Measurements from ENCODE around the gene LDLRAD4.

Gene LDLRAD4

DNA sequence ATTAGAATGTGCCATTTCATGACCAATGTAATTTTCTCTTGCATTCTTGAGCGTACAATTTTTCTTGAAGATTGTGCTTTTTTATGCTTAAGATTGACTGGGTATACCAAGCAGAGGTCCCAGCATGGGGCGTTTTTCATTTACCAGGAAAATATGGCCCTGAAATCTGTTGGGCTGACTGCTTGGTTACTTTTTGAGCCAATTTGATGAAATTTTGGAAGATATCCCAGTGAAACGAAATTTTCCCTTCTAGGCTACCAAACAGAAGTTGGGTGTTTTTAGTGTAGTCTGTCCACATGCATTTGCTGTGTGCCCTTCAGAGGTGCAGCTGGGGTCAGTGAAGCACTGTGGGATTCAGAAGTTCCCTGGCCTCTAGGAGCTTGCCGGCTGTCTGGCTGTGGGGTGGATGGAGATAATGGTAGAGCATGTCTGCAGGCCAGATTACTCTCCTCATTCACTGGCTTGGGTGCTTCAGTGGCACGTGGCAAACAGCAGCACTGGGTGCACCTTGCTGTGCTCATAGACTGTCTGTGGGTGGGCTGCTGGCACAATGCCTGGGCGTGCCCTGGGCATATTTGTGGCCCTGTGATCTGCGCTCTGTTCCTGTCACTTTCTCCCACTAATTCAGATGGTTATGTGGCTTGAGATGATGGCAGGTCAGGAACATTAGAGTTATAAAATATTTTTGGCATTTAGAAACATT lies 73.3 kb downstream of the LDLRAD4 start:
- H3K4ac ChIP-seq (ENCODE audit: low read length) = no peak overlapping the region
- no peaks in the 10 kb centered on the region for H3K27me3 ChIP-seq (ENCODE audit: control insufficient read depth in 3 of 3, insufficient read depth in 3 of 3, low read depth in 1 of 3, low read length in 3 of 3)
- no CpG with 5 or more reads among the region's 7 CpGs for WGBS, 2 donors (ENCODE audit: extremely low coverage in 2 of 2, insufficient read length in 2 of 2, insufficient replicate concordance in 1 of 2)
- H3K79me1 ChIP-seq (ENCODE audit: low read depth, low read length) = no peaks in the 10 kb centered on the region
- peak overlapping the region; percentile 40 for H2BK5ac ChIP-seq (ENCODE audit: low read length)
- no peak overlapping the region for H3K14ac ChIP-seq (ENCODE audit: low read length)
- peak overlapping the region; percentile 29 for H3K23ac ChIP-seq (ENCODE audit: low read depth, low read length, poor library complexity)
- H2BK15ac ChIP-seq (ENCODE audit: low read length) = no peak overlapping the region
- H3K4me3 ChIP-seq (ENCODE audit: low read length in 2 of 2) = no peak overlapping the region
- H3K9me3 ChIP-seq (replicated peaks in 1 of 2; ENCODE audit: control insufficient read depth in 2 of 2, insufficient read depth in 1 of 2, low read depth in 1 of 2, low read length in 2 of 2) = no peaks in the 10 kb centered on the region
- peak overlapping the region; percentile 34 for H2AK5ac ChIP-seq (ENCODE audit: low read depth, low read length)
- H3K18ac ChIP-seq (ENCODE audit: low read length) = peak overlapping the region; percentile 35
- H3K4me2 ChIP-seq (ENCODE audit: insufficient read depth, low read length, poor library complexity, severe bottlenecking) = no peak overlapping the region
- H3K27ac ChIP-seq (replicated peaks; ENCODE audit: low read length) = no peak overlapping the region
- no peak overlapping the region for H2BK12ac ChIP-seq (ENCODE audit: low read length)
- no peak for DNase-seq (ENCODE audit: low spot score)
- H4K8ac ChIP-seq (ENCODE audit: low read depth, low read length) = no peak overlapping the region
- H2BK120ac ChIP-seq (ENCODE audit: low read depth, low read length) = no peak overlapping the region
- no peak overlapping the region for H2AFZ ChIP-seq (ENCODE audit: low read length)
- no peaks in the 10 kb centered on the region for H3K4me1 ChIP-seq (ENCODE audit: control insufficient read depth in 2 of 2, insufficient read depth in 1 of 2, low read depth in 1 of 2, low read length in 2 of 2)
- no peaks in the 10 kb centered on the region for H3K36me3 ChIP-seq (replicated peaks in 1 of 2; ENCODE audit: control insufficient read depth in 2 of 2, insufficient read depth in 2 of 2, low read length in 2 of 2)
- peak overlapping the region; percentile 51 for H3K9ac ChIP-seq (ENCODE audit: low read depth, low read length, poor library complexity)
- H4K91ac ChIP-seq (ENCODE audit: low read depth, low read length, poor library complexity) = peak overlapping the region; percentile 54

DNA sequence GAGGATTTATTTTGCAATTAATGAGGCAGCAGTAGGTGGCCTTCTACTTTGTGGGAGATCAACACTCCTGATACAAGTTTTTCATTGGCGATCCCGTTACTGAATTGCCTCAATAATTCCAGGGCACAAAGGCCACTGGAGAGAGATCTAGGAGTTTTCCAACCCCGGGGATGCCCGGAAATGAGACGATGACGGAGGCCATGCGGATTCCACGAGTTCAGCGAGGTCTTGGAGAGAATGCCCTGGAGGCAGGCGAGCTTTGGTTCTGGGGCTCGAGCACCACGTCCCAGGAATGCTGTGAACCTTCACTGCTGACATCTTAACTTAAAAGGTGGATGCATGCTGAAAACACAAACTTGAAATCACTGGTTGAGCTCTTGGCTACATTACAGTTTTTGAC lies 74.2 kb downstream of the LDLRAD4 start:
- Histone ChIP-seq H3K27me3 (ENCODE audit: control insufficient read depth in 3 of 3, insufficient read depth in 3 of 3, low read depth in 1 of 3, low read length in 3 of 3) (no peaks in the 10 kb centered on the region), H2BK5ac (ENCODE audit: low read length) (no peak overlapping the region), H3K36me3 (replicated peaks in 1 of 2; ENCODE audit: control insufficient read depth in 2 of 2, insufficient read depth in 2 of 2, low read length in 2 of 2) (no peaks in the 10 kb centered on the region), H3K4me3 (ENCODE audit: low read length in 2 of 2) (no peak overlapping the region), H3K9me3 (replicated peaks in 1 of 2; ENCODE audit: control insufficient read depth in 2 of 2, insufficient read depth in 1 of 2, low read depth in 1 of 2, low read length in 2 of 2) (no peaks in the 10 kb centered on the region), H3K4me1 (ENCODE audit: control insufficient read depth in 2 of 2, insufficient read depth in 1 of 2, low read depth in 1 of 2, low read length in 2 of 2) (no peaks in the 10 kb centered on the region), H3K27ac (replicated peaks; ENCODE audit: low read length) (no peak overlapping the region), H2BK15ac (ENCODE audit: low read length) (no peak overlapping the region), H3K23ac (ENCODE audit: low read depth, low read length, poor library complexity) (no peak overlapping the region), H3K14ac (ENCODE audit: low read length) (no peak overlapping the region), H2BK12ac (ENCODE audit: low read length) (no peak overlapping the region), H3K9ac (ENCODE audit: low read depth, low read length, poor library complexity) (no peak overlapping the region), H4K91ac (ENCODE audit: low read depth, low read length, poor library complexity) (no peak overlapping the region), H2BK120ac (ENCODE audit: low read depth, low read length) (no peak overlapping the region), H3K79me1 (ENCODE audit: low read depth, low read length) (no peaks in the 10 kb centered on the region), H3K4me2 (ENCODE audit: insufficient read depth, low read length, poor library complexity, severe bottlenecking) (no peak overlapping the region), H2AK5ac (ENCODE audit: low read depth, low read length) (no peak overlapping the region), H3K18ac (ENCODE audit: low read length) (no peak overlapping the region), H3K4ac (ENCODE audit: low read length) (no peak overlapping the region), H4K8ac (ENCODE audit: low read depth, low read length) (no peak overlapping the region), H2AFZ (ENCODE audit: low read length) (no peak overlapping the region)
- no peak for DNase-seq (ENCODE audit: low spot score)
- no CpG with 5 or more reads among the region's 12 CpGs for WGBS, 2 donors (ENCODE audit: extremely low coverage in 2 of 2, insufficient read length in 2 of 2, insufficient replicate concordance in 1 of 2)

DNA sequence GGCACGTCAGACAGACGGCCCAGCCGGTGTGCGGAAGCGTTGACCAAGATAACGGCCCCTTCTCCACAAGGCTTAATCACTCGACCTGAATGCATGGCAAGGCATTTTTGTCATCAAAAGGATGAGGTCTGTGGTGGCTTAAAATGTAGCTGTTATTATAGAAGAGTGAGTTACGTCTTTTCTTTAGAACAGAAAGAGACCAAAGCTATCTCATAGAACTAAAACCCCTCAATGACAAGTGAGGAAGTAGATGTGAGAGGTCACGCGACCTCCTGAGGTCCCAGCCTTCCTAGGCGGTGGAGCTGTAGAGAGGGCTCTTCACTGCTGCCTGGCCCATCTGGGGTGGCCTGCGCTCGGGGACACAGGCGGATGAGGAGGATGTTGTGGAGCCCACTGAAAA lies 75.7 kb downstream of the LDLRAD4 start:
- Histone ChIP-seq H4K8ac (ENCODE audit: low read depth, low read length) (no peak overlapping the region), H3K9me3 (replicated peaks in 1 of 2; ENCODE audit: control insufficient read depth in 2 of 2, insufficient read depth in 1 of 2, low read depth in 1 of 2, low read length in 2 of 2) (no peaks in the 10 kb centered on the region), H3K18ac (ENCODE audit: low read length) (no peak overlapping the region), H3K27ac (replicated peaks; ENCODE audit: low read length) (no peak overlapping the region), H3K9ac (ENCODE audit: low read depth, low read length, poor library complexity) (no peak overlapping the region), H3K23ac (ENCODE audit: low read depth, low read length, poor library complexity) (no peak overlapping the region), H2BK5ac (ENCODE audit: low read length) (no peak overlapping the region), H2AK5ac (ENCODE audit: low read depth, low read length) (no peak overlapping the region), H2AFZ (ENCODE audit: low read length) (no peak overlapping the region), H2BK15ac (ENCODE audit: low read length) (no peak overlapping the region), H3K79me1 (ENCODE audit: low read depth, low read length) (no peaks in the 10 kb centered on the region), H3K4me3 (ENCODE audit: low read length in 2 of 2) (no peak overlapping the region), H3K14ac (ENCODE audit: low read length) (peak overlapping the region; percentile 77), H3K4me2 (ENCODE audit: insufficient read depth, low read length, poor library complexity, severe bottlenecking) (no peak overlapping the region), H3K4me1 (ENCODE audit: control insufficient read depth in 2 of 2, insufficient read depth in 1 of 2, low read depth in 1 of 2, low read length in 2 of 2) (no peaks in the 10 kb centered on the region), H3K36me3 (replicated peaks in 1 of 2; ENCODE audit: control insufficient read depth in 2 of 2, insufficient read depth in 2 of 2, low read length in 2 of 2) (no peaks in the 10 kb centered on the region), H3K4ac (ENCODE audit: low read length) (no peak overlapping the region), H4K91ac (ENCODE audit: low read depth, low read length, poor library complexity) (no peak overlapping the region), H2BK120ac (ENCODE audit: low read depth, low read length) (no peak overlapping the region), H2BK12ac (ENCODE audit: low read length) (no peak overlapping the region), H3K27me3 (ENCODE audit: control insufficient read depth in 3 of 3, insufficient read depth in 3 of 3, low read depth in 1 of 3, low read length in 3 of 3) (no peaks in the 10 kb centered on the region)
- no CpG with 5 or more reads among the region's 14 CpGs for WGBS, 2 donors (ENCODE audit: extremely low coverage in 2 of 2, insufficient read length in 2 of 2, insufficient replicate concordance in 1 of 2)
- no peak for DNase-seq (ENCODE audit: low spot score)

DNA sequence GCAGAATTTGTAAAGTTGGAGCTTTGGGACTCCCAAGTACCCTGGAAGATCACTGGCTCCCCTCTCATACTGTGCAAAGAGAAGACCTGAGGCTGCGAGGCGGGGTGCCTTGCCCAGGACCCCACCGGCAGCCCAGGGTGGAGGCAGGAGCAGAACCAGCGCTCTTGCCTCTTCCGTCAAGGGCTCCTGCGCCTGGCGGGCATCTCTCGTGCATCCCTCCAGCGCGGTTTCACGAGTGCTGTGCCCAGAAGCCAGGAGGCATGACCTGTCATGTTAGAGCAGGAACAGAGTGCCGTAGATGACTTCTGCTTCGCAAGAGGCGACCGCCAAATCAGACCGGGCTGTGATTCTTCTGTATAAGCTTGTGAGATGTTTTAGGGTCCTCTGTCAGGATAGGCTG lies 77.3 kb downstream of the LDLRAD4 start:
- no peak for DNase-seq (ENCODE audit: low spot score)
- Histone ChIP-seq H2BK5ac (ENCODE audit: low read length) (no peak overlapping the region), H3K36me3 (replicated peaks in 1 of 2; ENCODE audit: control insufficient read depth in 2 of 2, insufficient read depth in 2 of 2, low read length in 2 of 2) (no peaks in the 10 kb centered on the region), H3K4ac (ENCODE audit: low read length) (no peak overlapping the region), H3K79me1 (ENCODE audit: low read depth, low read length) (no peaks in the 10 kb centered on the region), H3K14ac (ENCODE audit: low read length) (peak overlapping the region; percentile 49), H3K9ac (ENCODE audit: low read depth, low read length, poor library complexity) (peak overlapping the region; percentile 12), H3K9me3 (replicated peaks in 1 of 2; ENCODE audit: control insufficient read depth in 2 of 2, insufficient read depth in 1 of 2, low read depth in 1 of 2, low read length in 2 of 2) (no peaks in the 10 kb centered on the region), H3K4me3 (ENCODE audit: low read length in 2 of 2) (no peak overlapping the region), H3K18ac (ENCODE audit: low read length) (peak overlapping the region; percentile 59), H3K4me1 (ENCODE audit: control insufficient read depth in 2 of 2, insufficient read depth in 1 of 2, low read depth in 1 of 2, low read length in 2 of 2) (no peaks in the 10 kb centered on the region), H2AFZ (ENCODE audit: low read length) (no peak overlapping the region), H4K8ac (ENCODE audit: low read depth, low read length) (no peak overlapping the region), H3K27ac (replicated peaks; ENCODE audit: low read length) (no peak overlapping the region), H3K27me3 (ENCODE audit: control insufficient read depth in 3 of 3, insufficient read depth in 3 of 3, low read depth in 1 of 3, low read length in 3 of 3) (no peaks in the 10 kb centered on the region), H3K23ac (ENCODE audit: low read depth, low read length, poor library complexity) (no peak overlapping the region), H2BK12ac (ENCODE audit: low read length) (no peak overlapping the region), H3K4me2 (ENCODE audit: insufficient read depth, low read length, poor library complexity, severe bottlenecking) (no peak overlapping the region), H2AK5ac (ENCODE audit: low read depth, low read length) (no peak overlapping the region), H2BK120ac (ENCODE audit: low read depth, low read length) (no peak overlapping the region), H4K91ac (ENCODE audit: low read depth, low read length, poor library complexity) (no peak overlapping the region), H2BK15ac (ENCODE audit: low read length) (no peak overlapping the region)
- WGBS, 2 donors (ENCODE audit: extremely low coverage in 2 of 2, insufficient read length in 2 of 2, insufficient replicate concordance in 1 of 2) = no CpG with 5 or more reads among the region's 16 CpGs
